HepG2 (cell line): Measurements from ENCODE around the gene FOXN3. TPM values are rescaled to one million over a fixed set of nuclear protein-coding genes. Genes with fewer than 3 reads are reported as not detected.
A peak's percentile ranks its signal among the peaks of the same experiment; 100 is the strongest.

Experiments
- ARID3A ChIP-seq: IDR thresholded peaks from 2 replicates; pipeline ENCODE4 v1.6.1; 2012; ENCODE audit warnings: low read depth, low read length, improper control_type of control experiment
- ARID5B ChIP-seq: IDR thresholded peaks from 2 replicates; pipeline ENCODE4 v1.4.0; 2020; ENCODE audit warnings: mild to moderate bottlenecking, missing genetic modification reagents
- CHD4 ChIP-seq: fragments of 200-600 bp; sonication (generic); IDR thresholded peaks from 2 replicates; pipeline ENCODE4 v1.7.0; 2017; ENCODE audit warnings: mild to moderate bottlenecking, low read length, borderline replicate concordance
- CREM ChIP-seq, 2 experiments: sonication (generic) in 1 of 2; formaldehyde crosslinking in 1 of 2; IDR thresholded peaks; 2 replicates each; pipeline versions ENCODE4 v1.4.0 to v1.6.1; 2016 to 2020; ENCODE audit warnings: antibody characterized with exemption in 1 of 2, mild to moderate bottlenecking in 1 of 2, missing genetic modification reagents in 1 of 2
- DR1 ChIP-seq: sonication (generic); formaldehyde crosslinking; IDR thresholded peaks from 2 replicates; pipeline ENCODE4 v1.8.0; 2021; ENCODE audit warnings: mild to moderate bottlenecking, missing genetic modification reagents, inconsistent platforms
- HMGXB3 ChIP-seq: sonication (generic); formaldehyde crosslinking; IDR thresholded peaks from 2 replicates; pipeline ENCODE4 v1.4.0; 2020; ENCODE audit warnings: missing genetic modification reagents, borderline replicate concordance
- KLF13 ChIP-seq: sonication (generic); formaldehyde crosslinking; IDR thresholded peaks from 2 replicates; pipeline ENCODE4 v1.4.0; 2020; ENCODE audit warnings: mild to moderate bottlenecking, missing genetic modification reagents
- NCOA2 ChIP-seq: sonication (generic); formaldehyde crosslinking; IDR thresholded peaks from 2 replicates; pipeline ENCODE4 v1.8.0; 2022; ENCODE audit warnings: inconsistent platforms
- PHB2 ChIP-seq: fragments of 450-650 bp; IDR thresholded peaks from 2 replicates; pipeline ENCODE4 v1.6.1; 2018; ENCODE audit not compliant: partially characterized antibody
- POLR2AphosphoS2 ChIP-seq: IDR thresholded peaks from 2 replicates; pipeline ENCODE4 v1.6.1; 2011; ENCODE audit warnings: low read depth, low read length, improper control_type of control experiment
- RXRB ChIP-seq: IDR thresholded peaks from 2 replicates; pipeline ENCODE4 v1.6.1; 2016; ENCODE audit warnings: borderline replicate concordance, missing genetic modification reagents, missing compliant biosample characterization
- SMAD1 ChIP-seq: sonication (generic); formaldehyde crosslinking; IDR thresholded peaks from 2 replicates; pipeline ENCODE4 v1.4.0; 2020; ENCODE audit warnings: missing genetic modification reagents, low read depth, mild to moderate bottlenecking, borderline replicate concordance
- ZBTB33 ChIP-seq: sonication (generic); formaldehyde crosslinking; IDR thresholded peaks from 2 replicates; pipeline ENCODE4 v1.4.0; 2020; ENCODE audit warnings: missing genetic modification reagents
- ZFP62 ChIP-seq: sonication (generic); formaldehyde crosslinking; IDR thresholded peaks from 2 replicates; pipeline ENCODE4 v1.4.0; 2020; ENCODE audit warnings: missing genetic modification reagents
- ZNF205 ChIP-seq: IDR thresholded peaks from 2 replicates; pipeline ENCODE4 v1.6.1; 2018; ENCODE audit warnings: missing biosample characterization, missing genetic modification reagents
- ZNF83 ChIP-seq: sonication (generic); formaldehyde crosslinking; IDR thresholded peaks from 2 replicates; pipeline ENCODE4 v1.4.0; 2020; ENCODE audit warnings: missing genetic modification reagents, mild to moderate bottlenecking, borderline replicate concordance
- polyA plus RNA-seq, 8 experiments: library from polyadenylated mRNA; depleted of rRNA in 3 of 8; stranded (reverse) in 7 of 8; unstranded in 1 of 8; fragments of >200 nt; fragmentation: Illumina TruSeq in 4 of 8; extraction: Trizol in 4 of 8; gene quantifications; 2 replicates each; pipeline versions ENCODE4 v1.2.1 to v1.2.3, GENCODE V29; 2011 to 2016; ENCODE audit warnings: low read depth in 4 of 8, missing spikeins in 1 of 8, mixed read lengths in 1 of 8; ENCODE audit not compliant: insufficient read depth in 1 of 8
- total RNA-seq, 5 experiments: library from RNA; depleted of rRNA; stranded (reverse); fragments of >200 nt; fragmentation: Illumina TruSeq; extraction: Trizol; gene quantifications; 2 replicates each; pipeline ENCODE4 v1.2.3, GENCODE V29; 2016; ENCODE audit warnings: low read depth in 1 of 5

Gene FOXN3
- total and polyA plus RNA-seq, 2 of the 13 experiments (the other 11 are each of a cell fraction or from before 2014, with no cell fraction given) = 32.4 to 70.2 TPM

GRCh38 chr14:89340200-89341181 lies 76.5 kb downstream of the FOXN3 start (continued):
- TF ChIP-seq ZFP62 (CRISPR knock-in tag) (no peak), PHB2 (no peak), CREM (IDR thresholded peaks at IDR 0.05) (peak; percentile 55; the same call in 1 of the 2 replicates), CREM (CRISPR knock-in tag; IDR thresholded peaks at IDR 0.05) (no peak), ARID5B (CRISPR knock-in tag) (peak; percentile 52; the same call in 1 of the 2 replicates), ZNF205 (CRISPR knock-in tag) (no peak), KLF13 (CRISPR knock-in tag) (no peak), CHD4 (no peak), ZNF83 (CRISPR knock-in tag) (no peak), ARID3A (peak; percentile 60; the same call in 1 of the 2 replicates), RXRB (CRISPR knock-in tag) (0 out of 2 replicates have a peak, but pooled peaks have one; percentile 12), HMGXB3 (CRISPR knock-in tag) (no peak), ZBTB33 (no peak), SMAD1 (CRISPR knock-in tag) (no peak), NCOA2 (peak; percentile 69), POLR2AphosphoS2 (no peak), DR1 (CRISPR knock-in tag) (no peak)
